ENCODE measurements around the gene IL21.

Gene IL21

DNA sequence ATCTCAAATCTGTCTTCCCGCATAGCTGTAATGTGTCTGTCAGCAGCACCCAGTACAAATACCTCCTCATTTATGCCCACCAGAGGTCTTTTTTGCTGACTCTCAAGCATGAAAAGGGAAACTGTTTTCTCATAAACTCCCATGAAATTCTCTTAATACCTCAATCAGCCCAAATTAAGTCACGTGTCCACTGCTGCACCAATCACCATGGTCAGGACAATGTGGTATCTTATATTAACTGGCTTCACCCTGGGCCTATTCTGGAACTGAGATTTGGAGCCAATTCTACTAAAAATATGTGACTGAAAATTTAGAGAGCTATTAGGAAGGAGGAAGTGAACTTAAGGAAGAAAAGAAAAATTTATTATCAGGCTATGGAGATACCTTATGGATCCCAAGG lies 58.4 kb downstream of the IL21 start:
- Histone ChIP-seq H3K4me1 (ENCODE audit: insufficient read depth, low read length) (no peaks in the 10 kb centered on the region), H3K4me3 (ENCODE audit: low read length) (no peak overlapping the region), H3K9me3 (ENCODE audit: insufficient read depth, low read depth, low read length) (0 out of 2 replicates have a peak, but pooled peaks cover 5% of the 10 kb centered on the region), H3K36me3 (ENCODE audit: insufficient read depth, low read depth, low read length) (no peaks in the 10 kb centered on the region), H3K27ac (ENCODE audit: low read length) (no peak overlapping the region), H3K9ac (ENCODE audit: low read depth, low read length) (no peak overlapping the region), H3K27me3 (ENCODE audit: insufficient read depth, low read length) (no peaks in the 10 kb centered on the region)

Measured in iPS-20b (cell line).